Liver (tissue), 9 donors: ENCODE data around the gene PDLIM5. TPM values are rescaled to one million over a fixed set of nuclear protein-coding genes. Genes with fewer than 3 reads are reported as not detected.

Source experiments
- DNase-seq: peaks from one replicate; pipeline ENCODE4 v3.0.0-alpha.2; 2017; ENCODE audit warnings: low spot score
- H3K27ac ChIP-seq, 2 donors: one replicate each; pipeline ENCODE4 v1.7.0; 2013; ENCODE audit warnings: inconsistent platforms in 2 of 2, low read length in 2 of 2, control low read depth in 1 of 2, low read depth in 1 of 2, mild to moderate bottlenecking in 1 of 2
- H3K27me3 ChIP-seq, 4 donors: one replicate each; pipeline versions ENCODE4 v1.6.1 to v1.7.0; 2013; ENCODE audit warnings: low read length in 3 of 4, inconsistent platforms in 1 of 4, mild to moderate bottlenecking in 1 of 4, moderate library complexity in 1 of 4; ENCODE audit not compliant: control insufficient read depth in 4 of 4, insufficient read depth in 4 of 4
- H3K36me3 ChIP-seq, 4 donors: one replicate each; pipeline versions ENCODE4 v1.6.1 to v1.7.0; 2013; ENCODE audit warnings: low read length in 3 of 4, mild to moderate bottlenecking in 3 of 4, low read depth in 1 of 4, moderate library complexity in 1 of 4; ENCODE audit not compliant: control insufficient read depth in 4 of 4, insufficient read depth in 3 of 4
- H3K4me1 ChIP-seq, 4 donors: one replicate each; pipeline versions ENCODE4 v1.6.1 to v1.7.0; 2013; ENCODE audit warnings: low read length in 3 of 4, mild to moderate bottlenecking in 3 of 4, moderate library complexity in 1 of 4; ENCODE audit not compliant: control insufficient read depth in 4 of 4, insufficient read depth in 4 of 4
- H3K4me3 ChIP-seq, 3 donors: one replicate each; pipeline versions ENCODE4 v1.6.1 to v1.7.0; 2013; ENCODE audit warnings: low read length in 3 of 3, control low read depth in 1 of 3, low read depth in 1 of 3, mild to moderate bottlenecking in 1 of 3
- H3K9ac ChIP-seq, 2 donors: one replicate each; pipeline ENCODE4 v1.7.0; 2013; ENCODE audit warnings: low read length in 2 of 2, mild to moderate bottlenecking in 2 of 2, moderate library complexity in 2 of 2, control low read depth in 1 of 2, low read depth in 1 of 2
- H3K9me3 ChIP-seq, 4 donors: one replicate each; pipeline versions ENCODE4 v1.6.1 to v1.7.0; 2013; ENCODE audit warnings: low read length in 3 of 4; ENCODE audit not compliant: control insufficient read depth in 4 of 4
- CTCF ChIP-seq: fragments of 150-350 bp; IDR thresholded peaks from 2 replicates; pipeline ENCODE4 v1.5.1; 2017; ENCODE audit warnings: improper control_type of control experiment, low read depth, low read length; ENCODE audit not compliant: missing input control
- EGR1 ChIP-seq, 2 donors: IDR thresholded peaks; 2 replicates each; pipeline ENCODE4 v1.6.1; 2016 to 2018; ENCODE audit warnings: antibody characterized with exemption in 2 of 2, low read depth in 2 of 2
- FOXA1 ChIP-seq: IDR thresholded peaks from 2 replicates; pipeline ENCODE4 v1.6.1; 2016; ENCODE audit warnings: antibody characterized with exemption
- FOXA2 ChIP-seq: IDR thresholded peaks from 2 replicates; pipeline ENCODE4 v1.6.1; 2016; ENCODE audit warnings: antibody characterized with exemption
- HNF4G ChIP-seq: IDR thresholded peaks from 2 replicates; pipeline ENCODE4 v1.6.1; 2016; ENCODE audit warnings: antibody characterized with exemption
- JUND ChIP-seq, 2 donors: IDR thresholded peaks; 2 replicates each; pipeline ENCODE4 v1.6.1; 2016; ENCODE audit warnings: antibody characterized with exemption in 2 of 2
- NR2F2 ChIP-seq: IDR thresholded peaks from 2 replicates; pipeline ENCODE4 v1.6.1; 2016; ENCODE audit warnings: antibody characterized with exemption
- RAD21 ChIP-seq, 2 donors: IDR thresholded peaks; 2 replicates each; pipeline ENCODE4 v1.6.1; 2016; ENCODE audit warnings: antibody characterized with exemption in 2 of 2, mild to moderate bottlenecking in 2 of 2
- RXRA ChIP-seq, 2 donors: IDR thresholded peaks; 2 replicates each; pipeline ENCODE4 v1.6.1; 2017 to 2018; ENCODE audit warnings: antibody characterized with exemption in 2 of 2, mild to moderate bottlenecking in 1 of 2
- YY1 ChIP-seq: IDR thresholded peaks from 2 replicates; pipeline ENCODE4 v1.6.1; 2016; ENCODE audit warnings: antibody characterized with exemption, mild to moderate bottlenecking
- ZBTB33 ChIP-seq: IDR thresholded peaks from 2 replicates; pipeline ENCODE4 v1.6.1; 2016; ENCODE audit warnings: antibody characterized with exemption
- WGBS: extraction: QIAGEN DNeasy Blood & Tissue Kit; methylation state at CpG from one replicate; pipeline ENCODE4 v1.1.7; 2013; 5-methylcytosine and 5-hydroxymethylcytosine counted together
- polyA plus RNA-seq, 2 donors: library from polyadenylated mRNA; stranded (reverse) in 1 of 2; unstranded in 1 of 2; fragments of 200-250 nt in 1 of 2; fragments of >200 nt in 1 of 2; fragmentation: Nextera tagmentation in 1 of 2; extraction: Ambion mirVana in 1 of 2; gene quantifications; one replicate each; pipeline versions ENCODE4 v1.2.1 to v1.2.3, GENCODE V29; 2013 to 2015
- total RNA-seq, 2 donors: library from RNA; depleted of rRNA; stranded (reverse); fragments of >200 nt; gene quantifications; one replicate each; pipeline ENCODE4 v1.2.3, GENCODE V29; 2014
- TF ChIP-seq, protein P1 (sequence below): IDR thresholded peaks from 2 replicates; pipeline ENCODE4 v1.6.1; 2016; ENCODE audit warnings: antibody characterized with exemption, mild to moderate bottlenecking
- donor health status: healthy.
- donor health status: healthy.
- donor health status: healthy.
- donor health status: healthy.
- donor health status: healthy.

Gene PDLIM5
- total and polyA plus RNA-seq, 4 donors, result 19.1 to 114 (median 67.8) TPM

DNA sequence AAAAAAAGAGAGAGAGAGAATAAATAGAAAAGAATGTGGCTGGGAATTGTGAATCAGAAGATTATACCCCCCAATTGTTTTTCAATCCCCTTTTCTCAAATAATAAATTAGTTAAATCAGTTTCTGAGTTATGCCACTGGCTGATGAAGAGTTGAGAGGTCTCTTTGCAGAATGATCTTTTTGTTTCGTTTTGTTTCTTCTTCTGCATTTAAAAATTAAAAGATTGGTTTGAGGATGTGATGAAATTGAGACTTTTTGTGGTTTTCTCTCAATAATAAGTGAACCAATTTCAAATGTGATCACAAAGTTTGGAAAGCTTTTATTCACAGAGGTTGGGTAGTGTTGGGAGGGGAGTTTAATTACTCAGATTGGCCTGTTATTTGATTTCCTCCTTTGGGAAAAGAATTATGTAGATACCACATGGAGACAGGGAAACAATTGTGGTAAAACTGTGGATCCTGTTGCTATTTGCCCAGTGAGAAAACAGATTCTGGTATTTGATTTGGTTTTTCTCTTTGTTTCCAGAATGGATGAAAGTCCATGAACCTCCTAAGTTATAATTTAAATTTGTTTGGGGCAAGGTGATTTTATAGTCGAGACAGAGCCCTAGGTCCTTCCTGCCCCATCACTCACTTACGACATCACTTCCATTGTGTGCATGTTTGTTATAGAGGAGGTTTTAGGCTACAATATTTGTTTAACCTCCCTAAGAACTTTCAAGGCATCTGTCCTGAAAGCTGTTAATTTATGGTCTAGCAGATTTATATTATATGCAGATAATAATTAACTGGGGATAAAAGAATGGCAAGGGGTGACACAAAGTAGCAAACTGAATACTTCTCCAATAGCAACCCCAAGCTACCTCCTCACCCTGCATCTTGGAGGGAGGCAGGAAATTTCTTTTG lies 214.0 kb downstream of the PDLIM5 start (continued):
- TF ChIP-seq NR2F2 (no peak), RAD21 (IDR thresholded peaks at IDR 0.05) (no peak)

- H3K4me1 ChIP-seq, result peaks cover 3 to 14% (median 8%) of the 10 kb centered on the region in 4 donors
- H3K4me3 ChIP-seq, result no peak overlapping the region
- TF ChIP-seq JUND (IDR thresholded peaks at IDR 0.05) (no peak), RXRA (IDR thresholded peaks at IDR 0.05) (no peak), YY1 (no peak), ZBTB33 (no peak), FOXA1 (no peak), CTCF (no peak), RAD21 (IDR thresholded peaks at IDR 0.05) (no peak), HNF4G (no peak), NR2F2 (no peak), FOXA2 (no peak), EGR1 (IDR thresholded peaks at IDR 0.05; ENCODE audit: low read depth in 2 of 2) (no peak)
- TF ChIP-seq, protein P1, sequence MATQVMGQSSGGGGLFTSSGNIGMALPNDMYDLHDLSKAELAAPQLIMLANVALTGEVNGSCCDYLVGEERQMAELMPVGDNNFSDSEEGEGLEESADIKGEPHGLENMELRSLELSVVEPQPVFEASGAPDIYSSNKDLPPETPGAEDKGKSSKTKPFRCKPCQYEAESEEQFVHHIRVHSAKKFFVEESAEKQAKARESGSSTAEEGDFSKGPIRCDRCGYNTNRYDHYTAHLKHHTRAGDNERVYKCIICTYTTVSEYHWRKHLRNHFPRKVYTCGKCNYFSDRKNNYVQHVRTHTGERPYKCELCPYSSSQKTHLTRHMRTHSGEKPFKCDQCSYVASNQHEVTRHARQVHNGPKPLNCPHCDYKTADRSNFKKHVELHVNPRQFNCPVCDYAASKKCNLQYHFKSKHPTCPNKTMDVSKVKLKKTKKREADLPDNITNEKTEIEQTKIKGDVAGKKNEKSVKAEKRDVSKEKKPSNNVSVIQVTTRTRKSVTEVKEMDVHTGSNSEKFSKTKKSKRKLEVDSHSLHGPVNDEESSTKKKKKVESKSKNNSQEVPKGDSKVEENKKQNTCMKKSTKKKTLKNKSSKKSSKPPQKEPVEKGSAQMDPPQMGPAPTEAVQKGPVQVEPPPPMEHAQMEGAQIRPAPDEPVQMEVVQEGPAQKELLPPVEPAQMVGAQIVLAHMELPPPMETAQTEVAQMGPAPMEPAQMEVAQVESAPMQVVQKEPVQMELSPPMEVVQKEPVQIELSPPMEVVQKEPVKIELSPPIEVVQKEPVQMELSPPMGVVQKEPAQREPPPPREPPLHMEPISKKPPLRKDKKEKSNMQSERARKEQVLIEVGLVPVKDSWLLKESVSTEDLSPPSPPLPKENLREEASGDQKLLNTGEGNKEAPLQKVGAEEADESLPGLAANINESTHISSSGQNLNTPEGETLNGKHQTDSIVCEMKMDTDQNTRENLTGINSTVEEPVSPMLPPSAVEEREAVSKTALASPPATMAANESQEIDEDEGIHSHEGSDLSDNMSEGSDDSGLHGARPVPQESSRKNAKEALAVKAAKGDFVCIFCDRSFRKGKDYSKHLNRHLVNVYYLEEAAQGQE, result no peak
- no peak overlapping the region for H3K9ac ChIP-seq
- no peaks in the 10 kb centered on the region for H3K27me3 ChIP-seq
- WGBS, result 95% methylated on average over 7 of the region's 7 CpGs
- no peak for DNase-seq
- H3K27ac ChIP-seq, result no peak overlapping the region
- no peaks in the 10 kb centered on the region for H3K9me3 ChIP-seq
- H3K36me3 ChIP-seq, result peaks cover 0 to 9% (median 3%) of the 10 kb centered on the region in 4 donors
Observed at GRCh38 chr4:94668724-94669123, 217.0 kb downstream of the PDLIM5 start.
